ENCODE measurements around the gene RASGEF1C.

RASGEF1C gene

DNA sequence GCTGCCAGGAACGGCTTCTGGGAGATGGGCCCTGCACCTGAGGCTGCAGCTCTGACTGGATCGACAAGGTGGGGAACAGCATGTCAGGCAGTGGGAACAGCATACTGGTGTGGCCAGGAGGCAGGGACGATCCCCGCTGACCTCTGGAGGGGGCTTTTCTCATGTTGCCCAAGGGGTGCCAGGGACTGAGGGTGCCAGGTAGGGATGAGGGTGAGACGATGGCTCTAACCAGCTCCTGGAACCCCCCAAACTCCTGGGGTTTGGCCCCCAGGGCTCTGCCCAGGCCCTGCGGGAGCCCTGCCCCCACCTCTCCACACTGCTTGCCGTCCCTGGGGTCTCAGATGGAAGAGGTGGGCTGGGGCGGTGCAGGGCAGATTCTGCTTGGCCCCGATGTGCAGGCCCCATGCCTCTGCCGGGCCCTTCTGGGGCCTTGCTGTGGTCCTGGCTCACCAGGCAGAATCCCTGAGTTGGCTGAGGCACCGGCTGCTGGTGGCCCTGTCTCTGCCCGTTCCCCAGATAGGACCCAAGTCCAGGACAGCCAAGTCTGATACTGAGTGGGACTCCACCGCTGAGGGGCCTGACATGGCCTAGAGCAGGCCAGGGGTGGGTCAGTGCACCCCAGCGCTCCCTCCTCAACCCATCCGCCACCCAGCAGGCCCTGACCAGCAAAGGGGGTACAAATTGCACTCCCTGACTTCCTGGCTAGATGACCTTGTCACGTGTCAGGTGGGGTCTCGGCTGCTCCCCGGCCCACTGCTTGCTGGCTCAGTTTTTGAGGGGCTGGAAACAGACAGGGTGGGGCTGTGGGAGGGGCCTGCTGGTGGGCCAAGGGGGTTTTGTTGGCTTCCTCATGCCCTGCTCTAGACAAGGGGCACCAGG is 109.0 kb downstream of the RASGEF1C start:
- Histone ChIP-seq H3K27ac (ENCODE audit: low read length) (no peak overlapping the region), H3K4me3 (ENCODE audit: low read length) (no peak overlapping the region), H2AFZ (ENCODE audit: low read depth, low read length) (no peak overlapping the region), H3K4me2 (ENCODE audit: low read length) (no peak overlapping the region), H4K20me1 (ENCODE audit: insufficient read depth, low read length) (no peaks in the 10 kb centered on the region), H3K9me3 (ENCODE audit: insufficient read depth, low read length) (no peaks in the 10 kb centered on the region), H3K27me3 (ENCODE audit: low read depth, low read length) (no peaks in the 10 kb centered on the region), H3K79me2 (ENCODE audit: low read length) (no peaks in the 10 kb centered on the region), H3K9ac (ENCODE audit: low read length) (no peak overlapping the region), H3K36me3 (replicated peaks; ENCODE audit: low read depth, low read length) (no peaks in the 10 kb centered on the region), H3K4me1 (ENCODE audit: low read length) (no peaks in the 10 kb centered on the region)
- no peak for TF ChIP-seq EZH2phosphoT487 (IDR thresholded peaks at IDR 0.05; ENCODE audit: low read depth)
- no peak for TF ChIP-seq CTCF (IDR thresholded peaks at IDR 0.05; ENCODE audit: low read depth, low read length)

DNA sequence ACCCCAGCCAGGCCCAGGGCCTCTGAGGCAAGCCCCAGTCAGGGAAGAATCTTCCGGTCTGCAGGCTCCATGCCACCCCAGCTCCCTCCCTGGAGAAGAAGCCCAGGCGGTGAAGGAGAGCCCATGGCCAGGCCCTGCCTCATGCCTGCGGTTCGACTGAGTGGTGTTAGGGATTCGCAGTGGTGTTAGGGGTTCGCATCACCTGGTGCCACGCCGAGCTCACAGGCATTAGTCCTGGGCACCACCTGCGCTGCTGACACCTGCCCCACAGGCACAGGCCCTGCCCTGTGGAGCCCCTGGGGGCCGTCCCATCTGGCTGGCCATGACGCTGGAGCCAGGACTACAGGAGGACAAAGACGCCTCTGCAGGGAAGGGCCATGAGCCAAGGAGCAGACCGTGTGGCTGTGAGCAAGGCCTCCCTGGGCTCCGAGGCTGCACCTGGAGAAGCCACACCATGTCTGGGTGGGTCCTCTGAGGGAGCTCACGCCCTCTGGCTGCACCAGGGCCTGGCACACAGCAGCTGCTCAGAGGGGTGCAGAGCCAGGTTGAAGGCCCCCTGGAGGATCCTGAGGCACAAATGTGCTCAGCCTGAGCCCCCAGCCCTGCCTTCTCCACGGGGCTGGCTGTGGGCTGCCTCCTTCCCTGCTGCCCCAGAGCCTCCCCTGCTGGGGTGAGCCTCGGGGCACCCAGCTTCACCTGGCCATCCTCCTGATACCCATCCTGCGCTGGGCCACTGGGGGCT is 109.8 kb downstream of the RASGEF1C start:
- Histone ChIP-seq H2AFZ (ENCODE audit: low read depth, low read length) (no peak overlapping the region), H3K27ac (ENCODE audit: low read length) (no peak overlapping the region), H3K4me2 (ENCODE audit: low read length) (no peak overlapping the region), H3K27me3 (ENCODE audit: low read depth, low read length) (no peaks in the 10 kb centered on the region), H3K9me3 (ENCODE audit: insufficient read depth, low read length) (no peaks in the 10 kb centered on the region), H3K4me3 (ENCODE audit: low read length) (no peak overlapping the region), H3K4me1 (ENCODE audit: low read length) (no peaks in the 10 kb centered on the region), H3K79me2 (ENCODE audit: low read length) (no peaks in the 10 kb centered on the region), H3K36me3 (replicated peaks; ENCODE audit: low read depth, low read length) (no peaks in the 10 kb centered on the region), H4K20me1 (ENCODE audit: insufficient read depth, low read length) (no peaks in the 10 kb centered on the region), H3K9ac (ENCODE audit: low read length) (no peak overlapping the region)
- TF ChIP-seq EZH2phosphoT487 (IDR thresholded peaks at IDR 0.05; ENCODE audit: low read depth) (no peak), CTCF (IDR thresholded peaks at IDR 0.05; ENCODE audit: low read depth, low read length) (no peak)

GRCh38 chr5:180098526-180098925 is 110.5 kb downstream of the RASGEF1C start:
- no peaks in the 10 kb centered on the region for H3K36me3 ChIP-seq (replicated peaks; ENCODE audit: low read depth, low read length)
- no peak overlapping the region for H3K4me2 ChIP-seq (ENCODE audit: low read length)
- H4K20me1 ChIP-seq (ENCODE audit: insufficient read depth, low read length): no peaks in the 10 kb centered on the region
- H3K27me3 ChIP-seq (ENCODE audit: low read depth, low read length): no peaks in the 10 kb centered on the region
- H3K4me3 ChIP-seq (ENCODE audit: low read length): no peak overlapping the region
- no peak overlapping the region for H2AFZ ChIP-seq (ENCODE audit: low read depth, low read length)
- H3K9me3 ChIP-seq (ENCODE audit: insufficient read depth, low read length): no peaks in the 10 kb centered on the region
- no peaks in the 10 kb centered on the region for H3K79me2 ChIP-seq (ENCODE audit: low read length)
- H3K9ac ChIP-seq (ENCODE audit: low read length): no peak overlapping the region
- no peak for TF ChIP-seq EZH2phosphoT487 (IDR thresholded peaks at IDR 0.05; ENCODE audit: low read depth)
- no peak for TF ChIP-seq CTCF (IDR thresholded peaks at IDR 0.05; ENCODE audit: low read depth, low read length)
- no peak overlapping the region for H3K27ac ChIP-seq (ENCODE audit: low read length)
- H3K4me1 ChIP-seq (ENCODE audit: low read length): no peaks in the 10 kb centered on the region

DNA sequence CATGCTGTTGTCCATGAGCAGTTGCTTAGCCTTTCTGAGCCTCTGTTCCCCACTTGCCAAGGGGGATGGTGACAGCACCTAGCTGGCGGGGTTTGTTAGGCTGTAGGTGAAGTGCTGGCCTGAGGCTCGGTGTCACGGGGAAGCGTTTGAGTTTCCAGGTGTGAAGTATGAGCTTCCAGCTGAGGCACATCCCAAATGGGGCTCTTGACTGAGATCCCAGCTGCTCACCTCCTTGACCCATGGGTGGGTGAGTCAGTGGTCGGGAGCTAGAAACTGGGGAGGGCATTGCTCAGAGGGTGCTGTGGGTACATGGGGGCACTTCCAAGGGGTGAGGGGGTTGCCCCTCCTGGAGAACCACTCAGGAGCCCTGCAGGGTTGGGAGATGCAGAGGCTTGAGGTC is 111.1 kb downstream of the RASGEF1C start:
- no peaks in the 10 kb centered on the region for H4K20me1 ChIP-seq (ENCODE audit: insufficient read depth, low read length)
- no peaks in the 10 kb centered on the region for H3K4me1 ChIP-seq (ENCODE audit: low read length)
- no peak overlapping the region for H3K27ac ChIP-seq (ENCODE audit: low read length)
- H3K9me3 ChIP-seq (ENCODE audit: insufficient read depth, low read length): no peaks in the 10 kb centered on the region
- no peak overlapping the region for H3K9ac ChIP-seq (ENCODE audit: low read length)
- no peak overlapping the region for H3K4me2 ChIP-seq (ENCODE audit: low read length)
- no peaks in the 10 kb centered on the region for H3K79me2 ChIP-seq (ENCODE audit: low read length)
- H3K36me3 ChIP-seq (replicated peaks; ENCODE audit: low read depth, low read length): no peaks in the 10 kb centered on the region
- no peaks in the 10 kb centered on the region for H3K27me3 ChIP-seq (ENCODE audit: low read depth, low read length)
- H3K4me3 ChIP-seq (ENCODE audit: low read length): no peak overlapping the region
- no peak overlapping the region for H2AFZ ChIP-seq (ENCODE audit: low read depth, low read length)
- TF ChIP-seq EZH2phosphoT487 (IDR thresholded peaks at IDR 0.05; ENCODE audit: low read depth) (no peak), CTCF (IDR thresholded peaks at IDR 0.05; ENCODE audit: low read depth, low read length) (no peak)
